ENCODE measurements around the gene CNN2.

Gene CNN2

DNA sequence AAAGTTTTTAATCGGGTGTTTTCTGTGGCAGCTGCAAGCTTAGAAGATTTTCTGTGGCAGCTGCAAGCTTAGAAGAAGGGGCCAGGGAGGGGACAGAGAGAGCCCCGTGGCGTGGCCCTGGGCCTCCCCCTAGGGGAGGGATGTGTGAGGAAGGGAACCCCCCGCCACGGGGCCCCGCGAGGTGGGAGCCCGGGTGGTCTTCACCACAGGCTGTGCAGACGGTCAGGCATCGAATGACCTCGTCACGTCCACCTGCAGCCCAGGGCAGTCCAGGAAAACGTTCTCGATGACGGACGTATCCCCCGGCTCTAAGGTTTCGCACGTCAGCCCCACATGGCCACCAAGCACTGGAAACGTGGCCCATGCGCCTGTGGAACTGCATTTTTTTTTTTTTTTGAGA, 60.2 kb downstream of the CNN2 start:
- Histone ChIP-seq H3K36me3 (ENCODE audit: insufficient read depth, low read length) (peaks cover 17% of the 10 kb centered on the region), H3K27ac (ENCODE audit: low read depth, low read length) (no peak overlapping the region), H3K9ac (ENCODE audit: low read length) (no peak overlapping the region), H3K9me3 (ENCODE audit: low read length) (no peaks in the 10 kb centered on the region), H3K4me3 (ENCODE audit: low read depth in 1 of 2, low read length in 2 of 2) (no peak overlapping the region), H3K27me3 (ENCODE audit: control insufficient read depth in 1 of 2, insufficient read depth in 2 of 2, low read length in 2 of 2) (peaks cover 0 to 8% of the 10 kb centered on the region in 2 donors), H3K4me1 (ENCODE audit: insufficient read depth, low read length) (no peaks in the 10 kb centered on the region)

DNA sequence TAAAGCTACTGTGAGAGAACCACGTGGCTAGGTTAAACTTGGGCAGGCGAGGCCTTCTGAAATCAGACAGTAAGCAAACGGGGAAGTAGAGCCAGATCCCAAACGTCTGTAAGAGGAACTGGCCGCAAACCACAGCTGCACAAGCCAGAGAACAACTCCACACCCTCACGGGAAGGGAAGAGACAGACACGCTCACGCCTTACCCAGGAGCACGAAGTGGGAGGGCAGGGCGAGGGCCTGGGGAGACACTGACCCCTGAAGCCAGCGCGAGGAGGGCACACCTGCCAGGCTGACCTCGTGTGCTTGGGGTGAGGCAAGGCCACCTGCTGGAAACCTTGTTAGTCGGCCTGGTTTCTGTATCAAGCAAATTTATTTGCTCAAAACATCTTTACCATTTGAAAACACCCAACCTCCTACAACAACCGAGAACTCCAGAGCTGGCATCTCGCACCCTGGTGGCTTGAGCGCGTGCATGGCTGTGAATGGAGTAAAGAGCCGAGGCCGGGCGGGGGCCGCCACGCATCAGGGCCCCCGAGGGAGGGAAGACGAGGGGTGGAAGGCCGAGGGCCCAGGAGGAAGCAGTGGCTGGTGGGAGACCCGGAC, 61.5 kb downstream of the CNN2 start:
- Histone ChIP-seq H3K36me3 (ENCODE audit: insufficient read depth, low read length) (peaks cover 17% of the 10 kb centered on the region), H3K4me3 (ENCODE audit: low read depth in 1 of 2, low read length in 2 of 2) (no peak overlapping the region), H3K4me1 (ENCODE audit: insufficient read depth, low read length) (no peaks in the 10 kb centered on the region), H3K27me3 (ENCODE audit: control insufficient read depth in 1 of 2, insufficient read depth in 2 of 2, low read length in 2 of 2) (no peaks in the 10 kb centered on the region), H3K27ac (ENCODE audit: low read depth, low read length) (peak overlapping the region; percentile 34), H3K9me3 (ENCODE audit: low read length) (no peaks in the 10 kb centered on the region), H3K9ac (ENCODE audit: low read length) (no peak overlapping the region)

DNA sequence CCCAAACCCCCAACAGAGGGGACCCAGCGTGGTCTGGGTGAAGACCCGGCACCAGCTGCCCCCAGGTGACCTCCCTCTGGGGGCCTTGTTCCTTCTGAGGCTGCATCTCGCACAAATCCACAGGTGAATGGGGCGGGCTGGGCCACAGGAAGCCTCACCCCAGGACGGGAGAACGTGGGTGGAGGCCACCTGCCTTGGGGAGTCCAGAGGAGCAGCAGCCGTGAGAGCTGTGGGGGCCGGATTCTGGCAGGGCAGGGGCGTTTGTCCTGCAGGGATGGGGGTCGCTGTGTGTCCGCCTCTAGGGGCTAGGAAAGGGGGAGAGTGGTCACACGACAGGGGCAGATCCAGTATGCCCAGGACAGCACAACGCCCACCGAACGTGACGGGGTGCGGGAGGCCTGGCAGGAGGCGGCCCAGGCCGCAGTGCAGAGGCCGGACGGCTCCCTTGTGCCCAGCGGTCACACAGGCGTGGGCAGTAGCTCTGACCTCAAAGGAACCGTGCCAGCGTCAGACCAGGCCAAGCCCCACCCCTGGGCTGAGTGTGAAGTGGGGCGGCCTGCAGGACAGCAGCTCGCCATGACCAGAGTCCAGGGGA, 62.1 kb downstream of the CNN2 start:
- Histone ChIP-seq H3K4me3 (ENCODE audit: low read depth in 1 of 2, low read length in 2 of 2) (no peak overlapping the region), H3K27me3 (ENCODE audit: control insufficient read depth in 1 of 2, insufficient read depth in 2 of 2, low read length in 2 of 2) (no peaks in the 10 kb centered on the region), H3K9ac (ENCODE audit: low read length) (no peak overlapping the region), H3K9me3 (ENCODE audit: low read length) (no peaks in the 10 kb centered on the region), H3K36me3 (ENCODE audit: insufficient read depth, low read length) (peaks cover 17% of the 10 kb centered on the region), H3K4me1 (ENCODE audit: insufficient read depth, low read length) (peaks cover 5% of the 10 kb centered on the region), H3K27ac (ENCODE audit: low read depth, low read length) (peak overlapping the region; percentile 34)

Measured in muscle layer of colon (tissue), 2 donors.